MM.1S (cell line): ENCODE data around the gene GDPD3.

ENCODE experiments used
- EZH2 ChIP-seq: fragments of 300-600 bp; sonication (generic); optimal IDR thresholded peaks from 2 replicates; pipeline ENCODE3; 2017; ENCODE audit warnings: low read depth, mild to moderate bottlenecking, antibody characterized with exemption, low read length, mixed read lengths
- EZH2phosphoT487 ChIP-seq: fragments of 300-600 bp; sonication (generic); IDR thresholded peaks from 2 replicates; pipeline ENCODE4 v1.6.1; 2018; ENCODE audit warnings: antibody characterized with exemption, low read length
- TF ChIP-seq, protein P1 (sequence below): fragments of 300-600 bp; sonication (generic); IDR thresholded peaks from 2 replicates; pipeline ENCODE4 v1.5.1; 2016; ENCODE audit warnings: antibody characterized with exemption, low read length, mixed read lengths

DNA sequence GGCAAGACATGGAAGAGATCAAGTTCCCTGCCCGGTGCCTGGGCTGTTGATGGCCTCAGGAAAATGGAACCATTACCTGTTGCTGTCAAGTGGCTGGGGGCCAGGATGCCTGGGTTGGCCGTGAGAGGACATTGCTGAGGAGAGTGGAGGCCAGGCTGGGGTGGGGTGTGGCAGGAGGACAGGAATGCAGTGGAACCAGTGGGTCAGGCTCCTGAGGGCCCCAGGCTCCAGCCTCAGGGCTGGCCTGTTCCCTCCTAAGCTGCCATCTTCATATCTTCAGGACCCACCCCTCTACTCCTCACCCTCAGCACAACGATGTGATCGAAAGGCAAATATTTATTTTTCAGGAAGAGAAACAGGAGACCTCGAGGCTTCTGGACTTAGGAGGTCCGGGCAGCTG is 8.8 kb downstream of the GDPD3 start:
- TF ChIP-seq, protein P1, sequence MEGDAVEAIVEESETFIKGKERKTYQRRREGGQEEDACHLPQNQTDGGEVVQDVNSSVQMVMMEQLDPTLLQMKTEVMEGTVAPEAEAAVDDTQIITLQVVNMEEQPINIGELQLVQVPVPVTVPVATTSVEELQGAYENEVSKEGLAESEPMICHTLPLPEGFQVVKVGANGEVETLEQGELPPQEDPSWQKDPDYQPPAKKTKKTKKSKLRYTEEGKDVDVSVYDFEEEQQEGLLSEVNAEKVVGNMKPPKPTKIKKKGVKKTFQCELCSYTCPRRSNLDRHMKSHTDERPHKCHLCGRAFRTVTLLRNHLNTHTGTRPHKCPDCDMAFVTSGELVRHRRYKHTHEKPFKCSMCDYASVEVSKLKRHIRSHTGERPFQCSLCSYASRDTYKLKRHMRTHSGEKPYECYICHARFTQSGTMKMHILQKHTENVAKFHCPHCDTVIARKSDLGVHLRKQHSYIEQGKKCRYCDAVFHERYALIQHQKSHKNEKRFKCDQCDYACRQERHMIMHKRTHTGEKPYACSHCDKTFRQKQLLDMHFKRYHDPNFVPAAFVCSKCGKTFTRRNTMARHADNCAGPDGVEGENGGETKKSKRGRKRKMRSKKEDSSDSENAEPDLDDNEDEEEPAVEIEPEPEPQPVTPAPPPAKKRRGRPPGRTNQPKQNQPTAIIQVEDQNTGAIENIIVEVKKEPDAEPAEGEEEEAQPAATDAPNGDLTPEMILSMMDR, result no peak
- TF ChIP-seq EZH2, result no peak
- no peak for TF ChIP-seq EZH2phosphoT487
